Activated CD4-positive, alpha-beta T cell treated with anti-CD3 and anti-CD28 coated beads for 1 hour (primary cell): Measurements from ENCODE around the gene GPR152.

Experiments
- DNase-seq: peaks from one replicate; pipeline ENCODE4 v3.0.0-alpha.2; 2020

Gene GPR152

GRCh38 chr11:67452141-67452952 is at the start of gene GPR152:
TSS of gene GPR152 (minus strand) at chr11:67452729. CDS start at chr11:67452724, 5 bp downstream.
- no peak for DNase-seq

GRCh38 chr11:67501854-67502253 is 49.3 kb upstream of the GPR152 start:
- no peak for DNase-seq

DNA sequence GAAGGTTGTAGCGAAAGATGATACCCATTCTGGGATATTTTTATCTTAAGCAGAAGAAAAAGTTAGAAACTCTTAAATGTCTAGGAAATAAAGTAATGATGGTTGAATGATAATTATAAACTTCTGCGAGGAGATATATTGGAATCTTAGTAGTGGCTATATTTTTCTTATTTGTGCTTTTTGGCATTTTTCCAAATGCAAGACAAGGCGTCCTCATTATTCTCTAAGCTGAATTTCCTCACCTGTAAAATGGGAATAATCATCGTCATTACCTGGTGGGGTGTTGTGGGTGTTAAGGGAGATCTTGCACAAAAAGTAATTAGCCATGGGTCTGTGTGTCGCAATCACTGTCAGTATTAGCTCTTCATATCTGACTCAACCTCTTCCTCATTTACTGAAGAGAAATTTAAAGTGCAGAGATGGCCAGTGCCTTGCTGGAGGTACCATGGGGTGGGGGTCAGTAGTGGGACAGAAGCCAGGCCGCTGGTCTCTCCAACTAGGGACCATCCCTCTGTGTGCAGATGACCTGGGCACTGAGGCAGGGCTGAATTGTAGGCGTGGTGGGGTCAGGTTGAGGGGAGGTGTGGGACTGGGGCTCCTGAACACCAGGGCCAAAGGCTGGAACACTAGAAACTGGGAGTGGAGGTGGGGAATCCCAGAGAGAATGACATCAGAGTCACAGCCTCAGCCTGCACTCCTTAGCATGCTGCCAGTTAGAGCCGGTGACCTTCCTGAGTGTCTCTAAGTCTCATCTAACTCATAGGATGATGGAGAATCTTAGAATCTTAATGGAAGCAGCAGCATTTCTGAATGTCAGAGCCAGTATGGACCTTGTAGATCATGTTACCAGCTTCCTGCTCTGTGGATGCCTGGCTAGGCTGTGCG is 48.5 kb upstream of the GPR152 start:
- no peak for DNase-seq

DNA sequence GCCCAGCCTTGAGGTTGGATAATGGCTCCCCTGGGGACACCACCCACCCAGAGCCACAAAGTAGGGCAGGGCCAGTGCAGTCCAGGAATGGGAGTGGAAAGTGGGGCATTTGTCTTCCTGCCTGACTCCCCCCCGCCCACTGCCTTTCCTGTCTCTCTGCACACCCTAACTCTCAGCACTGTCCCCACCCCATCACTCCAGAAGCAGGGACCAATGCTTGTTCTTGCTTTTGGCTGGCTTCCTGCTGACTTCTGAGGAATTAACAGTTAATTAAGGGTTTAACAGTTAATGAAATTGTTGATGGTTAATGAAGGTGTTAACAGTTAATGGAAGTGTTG is 47.9 kb upstream of the GPR152 start:
- no peak for DNase-seq

GRCh38 chr11:67499808-67500483 is 47.4 kb upstream of the GPR152 start:
- DNase-seq, result no peak

DNA sequence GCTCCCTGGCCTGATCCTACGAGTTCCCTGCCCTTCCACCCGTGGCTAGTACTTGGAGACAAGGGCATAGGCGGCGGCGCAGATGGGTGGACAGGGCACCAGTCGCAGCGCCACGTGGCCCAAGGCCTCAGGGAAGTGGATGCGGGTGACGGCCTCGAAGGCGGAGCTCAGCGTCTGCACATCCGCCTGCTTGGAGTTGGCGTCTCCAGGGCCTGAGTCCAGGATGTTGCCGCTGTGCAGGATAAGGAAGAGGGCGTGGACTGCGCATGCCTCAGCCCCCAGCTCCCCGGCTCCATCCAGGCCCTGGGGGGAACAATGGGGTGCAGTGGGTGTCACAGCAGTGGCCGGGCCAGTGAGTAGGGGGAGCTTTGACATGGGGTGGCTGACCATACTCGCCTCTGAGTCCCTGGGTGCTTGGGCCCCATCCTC is 46.0 kb upstream of the GPR152 start:
- DNase-seq, result no peak

DNA sequence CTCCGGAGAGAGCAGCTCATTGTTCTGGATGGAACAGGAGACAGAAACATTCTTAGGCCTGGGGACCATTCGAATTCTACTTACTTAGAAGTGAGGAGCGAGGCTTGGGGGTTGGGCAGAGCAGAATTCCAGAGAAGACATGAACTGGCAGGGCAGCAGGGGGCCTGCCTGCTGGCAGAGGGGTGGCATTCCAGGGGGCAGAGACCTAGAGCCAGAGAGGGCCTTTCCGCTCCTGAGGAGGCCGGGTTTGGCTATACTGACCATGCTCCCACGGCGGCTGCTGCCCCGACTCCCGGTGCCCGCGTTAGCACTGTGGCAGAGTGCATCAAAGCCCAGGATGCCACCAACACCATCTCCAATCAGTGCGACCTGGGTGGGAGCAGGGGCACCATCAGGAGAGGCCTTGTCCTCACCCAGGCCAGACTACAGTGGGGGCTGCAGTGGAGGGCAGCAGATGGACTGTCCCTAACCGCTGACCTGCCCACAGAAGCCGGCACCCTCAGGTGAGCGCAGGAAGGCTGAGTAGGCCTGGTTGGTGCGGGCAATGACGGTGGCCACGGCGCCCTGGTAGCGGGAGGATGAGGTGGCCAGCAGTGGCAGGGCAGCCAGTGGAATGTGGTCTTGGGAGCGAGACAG is 45.2 kb upstream of the GPR152 start:
- no peak for DNase-seq

- DNase-seq, result no peak
Measured at GRCh38 chr11:67496113-67496512, 43.6 kb upstream of the GPR152 start.

DNA sequence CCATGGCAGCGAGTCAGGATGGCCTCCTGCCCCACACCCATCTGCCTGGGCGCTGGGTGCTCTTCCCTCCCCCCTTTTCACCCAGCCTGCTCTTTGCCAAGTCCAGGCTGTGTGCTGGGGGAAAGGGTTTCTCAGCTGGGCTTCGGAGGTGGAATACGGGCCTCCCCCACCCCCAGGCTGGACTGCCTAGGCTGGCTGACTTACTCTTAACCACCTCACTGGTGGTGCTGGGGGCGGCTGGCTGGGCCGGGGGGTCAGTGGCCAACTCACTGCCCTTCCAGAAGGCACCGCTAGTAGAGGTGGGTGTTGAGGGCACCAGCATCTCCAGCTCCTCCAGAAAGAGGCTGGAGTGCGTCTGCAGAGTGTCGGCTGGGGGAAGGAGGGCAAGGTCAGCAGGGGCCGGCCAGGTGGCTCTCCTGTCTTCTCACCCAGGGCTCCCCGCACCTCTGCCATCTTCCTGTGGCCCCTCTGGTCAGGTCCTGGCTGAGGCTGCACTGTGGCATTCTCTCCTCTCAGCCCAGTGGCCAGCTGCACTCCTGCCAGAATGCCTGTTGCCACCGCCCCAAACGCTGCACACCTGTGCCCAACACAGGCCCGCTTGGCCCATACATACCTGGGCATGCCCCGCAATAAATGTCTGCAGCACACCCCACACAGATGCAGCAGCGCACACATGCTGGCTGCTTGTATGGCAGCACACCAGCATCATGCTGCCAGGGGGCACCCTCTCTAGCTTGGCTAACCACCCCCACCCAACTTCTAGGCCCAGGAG is 42.9 kb upstream of the GPR152 start:
- DNase-seq, result no peak

DNA sequence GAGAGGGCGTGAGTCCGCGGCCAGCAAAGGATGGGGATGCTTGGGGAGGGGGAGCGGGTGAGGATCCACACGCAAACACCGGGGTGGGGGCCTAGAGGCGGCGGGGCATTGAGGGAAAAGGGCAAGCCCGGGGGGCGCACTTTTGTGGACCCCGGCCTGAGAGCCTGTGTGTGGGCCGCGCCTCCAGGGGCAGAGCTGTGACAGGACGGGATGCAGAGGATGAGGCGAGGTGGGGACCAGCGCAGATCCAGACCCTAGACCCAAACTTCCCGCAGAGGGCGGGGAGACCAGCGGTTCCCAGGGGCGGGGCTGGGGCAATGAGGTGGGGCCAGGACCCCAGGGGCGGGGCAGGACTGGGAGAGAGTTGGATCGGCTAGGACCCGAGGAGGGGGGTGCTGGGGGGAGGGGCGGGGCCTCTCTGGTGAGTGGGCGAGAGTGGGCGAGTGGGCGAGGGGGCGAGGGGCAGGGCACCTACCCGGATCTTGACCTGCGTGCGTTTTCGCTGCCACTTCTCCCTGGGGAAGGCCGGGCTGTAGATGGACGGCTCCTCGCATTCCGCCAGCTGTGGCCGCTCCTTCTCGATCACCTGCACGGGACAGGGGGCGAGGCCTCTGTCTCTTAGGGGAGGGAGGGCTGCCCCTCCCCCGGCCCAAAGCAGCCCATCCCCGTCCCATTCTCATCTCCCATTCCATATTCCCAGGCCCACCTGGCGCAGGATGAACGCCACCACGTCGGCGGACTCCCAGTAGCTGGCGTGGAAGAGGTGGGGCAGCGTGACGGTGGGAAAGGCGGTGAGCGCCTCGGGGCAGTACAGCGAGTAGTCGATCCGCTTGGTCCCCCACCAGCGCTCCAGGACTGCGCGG is 42.1 kb upstream of the GPR152 start:
- no peak for DNase-seq

DNA sequence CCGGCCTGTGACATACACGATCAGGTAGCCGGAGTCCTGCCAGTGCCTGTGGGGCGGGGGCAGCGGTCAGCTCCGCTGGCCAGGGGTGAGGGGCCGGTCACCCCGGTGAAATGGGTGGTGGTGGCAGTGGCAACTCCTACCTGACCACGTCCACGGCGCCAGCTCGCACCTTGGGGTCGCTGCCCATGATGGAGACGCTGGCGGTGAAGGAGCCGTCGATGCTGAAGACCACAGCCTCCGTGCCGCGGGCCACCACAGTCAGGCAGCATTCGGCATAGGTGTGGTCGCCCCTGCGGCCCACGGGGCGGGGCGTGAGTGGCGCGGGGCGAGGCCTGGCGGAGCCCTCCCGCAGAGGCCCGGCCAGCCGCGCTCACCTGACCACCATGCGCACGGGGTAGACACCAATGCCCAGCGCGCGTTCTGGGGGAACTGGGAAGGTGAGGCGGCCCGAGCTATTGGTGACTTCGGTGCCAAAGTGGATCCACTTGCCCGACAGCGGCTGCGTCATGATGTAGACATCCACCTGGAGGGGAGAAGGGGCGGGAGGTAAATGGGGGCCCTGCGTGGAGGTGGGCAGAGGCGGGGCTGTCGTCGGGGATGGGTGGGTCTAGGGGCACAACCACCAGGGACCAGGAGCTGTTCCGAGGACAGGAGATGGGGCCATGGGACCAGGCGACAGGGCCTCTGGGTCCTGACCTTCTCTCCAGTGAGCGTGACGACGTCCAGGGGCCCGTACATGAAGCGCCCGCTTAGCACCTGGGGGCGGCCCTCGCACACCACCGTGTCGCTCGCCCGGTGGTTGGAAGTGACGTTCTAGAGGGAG is 41.2 kb upstream of the GPR152 start:
- DNase-seq, result no peak

- DNase-seq, result no peak
Measured at GRCh38 chr11:67492801-67493547, 40.4 kb upstream of the GPR152 start.

DNA sequence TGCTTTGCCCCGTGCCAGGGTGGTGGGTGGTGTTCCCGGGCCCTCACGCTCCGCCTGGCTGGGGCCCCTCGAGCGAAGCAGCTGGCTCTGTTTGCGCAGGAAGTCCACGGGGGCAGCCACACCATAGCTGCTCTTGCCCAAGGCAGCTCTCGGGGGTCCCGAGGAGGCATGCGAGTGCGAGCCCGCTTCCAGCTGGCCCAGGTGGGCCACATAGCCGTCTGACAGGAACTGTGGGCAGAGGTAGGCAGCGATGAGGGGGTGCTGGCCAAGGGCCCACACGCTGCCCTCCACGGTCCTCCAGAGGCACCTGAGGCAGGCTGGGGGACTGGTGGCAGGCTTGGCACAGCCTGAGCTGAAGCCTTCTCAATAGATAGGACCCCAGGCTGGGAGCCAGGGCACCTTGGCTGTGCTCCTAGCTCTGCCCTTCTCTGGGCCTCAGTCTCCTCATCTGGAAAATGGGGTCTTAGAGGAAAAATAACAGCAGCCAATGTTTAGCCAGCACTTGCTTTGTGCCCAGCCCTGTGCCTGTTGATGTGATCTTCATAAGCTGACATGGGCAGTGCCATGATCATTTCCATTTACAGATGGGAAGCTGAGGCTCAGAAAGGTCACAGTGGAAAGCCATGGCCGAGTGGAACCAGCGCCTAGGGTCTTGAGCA is 39.7 kb upstream of the GPR152 start:
- no peak for DNase-seq

- DNase-seq, result no peak
Measured at GRCh38 chr11:67491276-67492068, 38.9 kb upstream of the GPR152 start.

DNA sequence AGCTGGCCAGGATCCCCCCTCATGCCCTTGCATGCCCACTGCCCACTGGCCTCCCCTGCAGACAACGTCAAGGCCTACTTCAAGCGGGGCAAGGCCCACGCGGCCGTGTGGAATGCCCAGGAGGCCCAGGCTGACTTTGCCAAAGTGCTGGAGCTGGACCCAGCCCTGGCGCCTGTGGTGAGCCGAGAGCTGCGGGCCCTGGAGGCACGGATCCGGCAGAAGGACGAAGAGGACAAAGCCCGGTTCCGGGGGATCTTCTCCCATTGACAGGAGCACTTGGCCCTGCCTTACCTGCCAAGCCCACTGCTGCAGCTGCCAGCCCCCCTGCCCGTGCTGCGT is 38.2 kb upstream of the GPR152 start:
- no peak for DNase-seq

GRCh38 chr11:67489885-67490726 is 37.6 kb upstream of the GPR152 start:
- no peak for DNase-seq

GRCh38 chr11:67489203-67489884 is 36.8 kb upstream of the GPR152 start:
- DNase-seq, result no peak
